Pancreas (tissue), 10 donors: ENCODE data around the gene HSPB7. TPM values are rescaled to one million over a fixed set of nuclear protein-coding genes. Genes with fewer than 3 reads are reported as not detected.

Experiments
- ATAC-seq, 4 donors: fragments of 200-7000 bp; cut with Tn5 transposase; one replicate each; pipeline versions ENCODE4 v1.8.0 to v1.9.1; 2020; ENCODE audit warnings: mild to moderate bottlenecking in 4 of 4, moderate library complexity in 4 of 4
- DNase-seq, 6 donors: peaks; one replicate each; pipeline ENCODE4 v3.0.0-alpha.2; 2020
- FAIRE-seq: peaks from 2 replicates; lab custom pipeline; 2012; peaks lifted over from hg19 to GRCh38; lab: Jason Lieb, UNC
- H3K27ac ChIP-seq, 4 donors: fragments of 200-600 bp; sonication (generic); 1 replicate in 3 of 4; 2 replicates in 1 of 4; pipeline versions ENCODE4 v1.5.0 to v1.8.0; 2020
- H3K27me3 ChIP-seq, 4 donors: fragments of 200-600 bp; one replicate each; pipeline ENCODE4 v1.8.0; 2021
- H3K36me3 ChIP-seq, 3 donors: fragments of 200-600 bp; sonication (generic) in 1 of 3; one replicate each; pipeline versions ENCODE4 v1.5.0 to v1.8.0; 2020 to 2021
- H3K4me1 ChIP-seq, 3 donors: fragments of 200-600 bp; one replicate each; pipeline ENCODE4 v1.8.0; 2021
- H3K4me3 ChIP-seq, 4 donors: fragments of 200-600 bp; sonication (generic) in 2 of 4; one replicate each; pipeline versions ENCODE4 v1.5.0 to v1.8.0; 2020 to 2021
- H3K9me3 ChIP-seq, 4 donors: fragments of 200-600 bp; one replicate each; pipeline ENCODE4 v1.8.0; 2021
- CTCF ChIP-seq, 4 donors: fragments of 200-600 bp; sonication (generic) in 3 of 4; IDR thresholded peaks; one replicate each; pipeline versions ENCODE4 v1.5.0 to v1.8.0; 2021; ENCODE audit warnings: antibody characterized with exemption in 4 of 4
- WGBS, 2 donors: extraction: QIAGEN DNeasy Blood & Tissue Kit; methylation state at CpG; one replicate each; pipeline ENCODE4 v1.1.7; 2013; 5-methylcytosine and 5-hydroxymethylcytosine counted together
- intact Hi-C, 3 donors: fragments of 100-400 bp; cut with DNase I; formaldehyde crosslinking; loops; one replicate each; pipeline versions ENCODE4 v1.11.1 to v1.14.2; 2022
- polyA plus RNA-seq, 2 donors: library from polyadenylated mRNA; stranded (reverse); fragments of 200-250 nt; gene quantifications; one replicate each; pipeline ENCODE4 v1.2.3, GENCODE V29; 2013
- total RNA-seq, 6 donors: library from RNA; stranded (reverse); fragmentation: NEBNext Ultra II Directional in 4 of 6; extraction: Animal tissue kit (Norgen Biotek cat#: 25700) in 4 of 6; gene quantifications; one replicate each; pipeline versions ENCODE4 v1.2.1 to v1.2.4, GENCODE V29; 2021 to 2023
- donor health status: healthy with polysubstance abuse.
- donor health status: DM: no; HTN: no; CAD: no; lungs with moderate emphysema.
- donor health status: DM: no; HTN: no; CAD: no.
- donor health status: control.
- donor health status: control.
- donor health status: Bipolar disorder and iron deficiency.
- donor health status: DM: yes; HTN: yes; CAD: no.
- donor health status: DM: no; HTN: no; CAD: no.
- donor health status: DM: no; HTN: no; CAD: no.
- donor health status: DM: yes; HTN: yes; CAD: no.

HSPB7 gene
- total and polyA plus RNA-seq, 8 donors, result 0.65 to 10.9 (median 2.2) TPM

- FAIRE-seq (no peak), DNase-seq (no peak), ATAC-seq (no peak)
- TF ChIP-seq CTCF (IDR thresholded peaks at IDR 0.05), result no peak
- H3K4me3 ChIP-seq, result no peak overlapping the region
- H3K9me3 ChIP-seq, result no peaks in the 10 kb centered on the region
- WGBS, 2 donors, result 69 to 80% methylated on average over 15 of the region's 15 CpGs
- H3K36me3 ChIP-seq, result no peaks in the 10 kb centered on the region
- H3K27ac ChIP-seq, result no peak overlapping the region
- intact Hi-C loops, result loop anchor here in 1 of 3 donors (10.0 kb wide), 1 partner anchor 189 kb away; the partner anchor contains the start of gene UQCRHL
- H3K4me1 ChIP-seq, result no peaks in the 10 kb centered on the region
- H3K27me3 ChIP-seq, result no peaks in the 10 kb centered on the region
Observed at GRCh38 chr1:15993666-15994065, 24.2 kb downstream of the HSPB7 start.

GRCh38 chr1:15992582-15993500 is 25.0 kb downstream of the HSPB7 start:
- Histone ChIP-seq H3K4me3 (no peak overlapping the region), H3K36me3 (no peaks in the 10 kb centered on the region), H3K9me3 (no peaks in the 10 kb centered on the region), H3K27me3 (no peaks in the 10 kb centered on the region), H3K4me1 (no peaks in the 10 kb centered on the region), H3K27ac (no peak overlapping the region)
- 74 to 82% methylated on average over 17 of the region's 17 CpGs for WGBS, 2 donors
- TF ChIP-seq CTCF (IDR thresholded peaks at IDR 0.05), result no peak
- DNase-seq (no peak), FAIRE-seq (no peak), ATAC-seq (no peak)
- intact Hi-C loops, result loop anchor here in 1 of 3 donors (10.0 kb wide), 1 partner anchor 188 kb away; the partner anchor contains the start of gene UQCRHL

GRCh38 chr1:15992187-15992553 is 25.7 kb downstream of the HSPB7 start:
- H3K36me3 ChIP-seq, result no peaks in the 10 kb centered on the region
- no peaks in the 10 kb centered on the region for H3K9me3 ChIP-seq
- DNase-seq (no peak), ATAC-seq (no peak), FAIRE-seq (no peak)
- H3K27ac ChIP-seq, result no peak overlapping the region
- no peak for TF ChIP-seq CTCF (IDR thresholded peaks at IDR 0.05)
- no peaks in the 10 kb centered on the region for H3K27me3 ChIP-seq
- H3K4me3 ChIP-seq, result no peak overlapping the region
- WGBS, 2 donors, result 88 to 91% methylated on average over 6 to 7 of the region's 7 CpGs
- H3K4me1 ChIP-seq, result no peaks in the 10 kb centered on the region
- intact Hi-C loops, result loop anchor here in 1 of 3 donors (10.0 kb wide), 1 partner anchor 187 kb away; the partner anchor contains the start of gene UQCRHL

GRCh38 chr1:15991427-15992186 is 26.2 kb downstream of the HSPB7 start:
- H3K36me3 ChIP-seq, result no peaks in the 10 kb centered on the region
- no peaks in the 10 kb centered on the region for H3K27me3 ChIP-seq
- ATAC-seq, result no peak
- no peak for TF ChIP-seq CTCF (IDR thresholded peaks at IDR 0.05)
- H3K4me3 ChIP-seq, result no peak overlapping the region
- H3K27ac ChIP-seq, result no peak overlapping the region
- 78 to 84% methylated on average over 11 of the region's 11 CpGs for WGBS, 2 donors
- H3K9me3 ChIP-seq, result no peaks in the 10 kb centered on the region
- FAIRE-seq, result no peak
- no peak for DNase-seq
- H3K4me1 ChIP-seq, result no peaks in the 10 kb centered on the region
- intact Hi-C loops, result loop anchor here in 1 of 3 donors (10.0 kb wide), 1 partner anchor 187 kb away; the partner anchor contains the start of gene UQCRHL
